ENCODE measurements around the gene RSPO1.

DNA sequence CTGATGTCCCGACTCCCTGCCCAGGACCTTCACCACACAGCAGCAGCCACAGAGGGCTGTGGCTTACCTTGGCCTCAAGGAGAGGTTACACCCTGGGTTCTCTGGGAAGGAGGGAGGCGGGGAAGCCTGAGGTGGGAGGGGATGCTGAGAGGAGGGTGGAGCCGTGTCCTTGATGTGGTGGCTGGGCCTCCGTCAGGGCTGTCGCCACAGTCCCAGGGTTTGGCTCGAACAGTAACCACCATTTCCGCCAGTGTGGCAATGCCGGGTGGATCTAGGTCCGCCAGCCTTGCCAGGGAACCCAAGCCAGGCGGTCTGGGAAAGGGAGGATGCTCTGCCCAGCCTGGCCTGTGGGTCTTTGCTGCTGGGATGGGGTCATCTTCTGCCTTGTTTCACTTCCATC is 39.2 kb upstream of the RSPO1 start:
- TF ChIP-seq, protein P1, sequence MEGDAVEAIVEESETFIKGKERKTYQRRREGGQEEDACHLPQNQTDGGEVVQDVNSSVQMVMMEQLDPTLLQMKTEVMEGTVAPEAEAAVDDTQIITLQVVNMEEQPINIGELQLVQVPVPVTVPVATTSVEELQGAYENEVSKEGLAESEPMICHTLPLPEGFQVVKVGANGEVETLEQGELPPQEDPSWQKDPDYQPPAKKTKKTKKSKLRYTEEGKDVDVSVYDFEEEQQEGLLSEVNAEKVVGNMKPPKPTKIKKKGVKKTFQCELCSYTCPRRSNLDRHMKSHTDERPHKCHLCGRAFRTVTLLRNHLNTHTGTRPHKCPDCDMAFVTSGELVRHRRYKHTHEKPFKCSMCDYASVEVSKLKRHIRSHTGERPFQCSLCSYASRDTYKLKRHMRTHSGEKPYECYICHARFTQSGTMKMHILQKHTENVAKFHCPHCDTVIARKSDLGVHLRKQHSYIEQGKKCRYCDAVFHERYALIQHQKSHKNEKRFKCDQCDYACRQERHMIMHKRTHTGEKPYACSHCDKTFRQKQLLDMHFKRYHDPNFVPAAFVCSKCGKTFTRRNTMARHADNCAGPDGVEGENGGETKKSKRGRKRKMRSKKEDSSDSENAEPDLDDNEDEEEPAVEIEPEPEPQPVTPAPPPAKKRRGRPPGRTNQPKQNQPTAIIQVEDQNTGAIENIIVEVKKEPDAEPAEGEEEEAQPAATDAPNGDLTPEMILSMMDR (IDR thresholded peaks at IDR 0.05; ENCODE audit: low read depth, low read length, missing input control): no peak
- TF ChIP-seq JUND (IDR thresholded peaks at IDR 0.05) (no peak), YY1 (IDR thresholded peaks at IDR 0.05) (no peak)

All from liver (tissue), 3 donors.